HuH-7 (cell line): Measurements from ENCODE around the gene GTF2H4.

Experiments used
- DNase-seq: peaks from one replicate; pipeline ENCODE4 v3.0.0; 2011; ENCODE audit warnings: low spot score

Gene GTF2H4

DNA sequence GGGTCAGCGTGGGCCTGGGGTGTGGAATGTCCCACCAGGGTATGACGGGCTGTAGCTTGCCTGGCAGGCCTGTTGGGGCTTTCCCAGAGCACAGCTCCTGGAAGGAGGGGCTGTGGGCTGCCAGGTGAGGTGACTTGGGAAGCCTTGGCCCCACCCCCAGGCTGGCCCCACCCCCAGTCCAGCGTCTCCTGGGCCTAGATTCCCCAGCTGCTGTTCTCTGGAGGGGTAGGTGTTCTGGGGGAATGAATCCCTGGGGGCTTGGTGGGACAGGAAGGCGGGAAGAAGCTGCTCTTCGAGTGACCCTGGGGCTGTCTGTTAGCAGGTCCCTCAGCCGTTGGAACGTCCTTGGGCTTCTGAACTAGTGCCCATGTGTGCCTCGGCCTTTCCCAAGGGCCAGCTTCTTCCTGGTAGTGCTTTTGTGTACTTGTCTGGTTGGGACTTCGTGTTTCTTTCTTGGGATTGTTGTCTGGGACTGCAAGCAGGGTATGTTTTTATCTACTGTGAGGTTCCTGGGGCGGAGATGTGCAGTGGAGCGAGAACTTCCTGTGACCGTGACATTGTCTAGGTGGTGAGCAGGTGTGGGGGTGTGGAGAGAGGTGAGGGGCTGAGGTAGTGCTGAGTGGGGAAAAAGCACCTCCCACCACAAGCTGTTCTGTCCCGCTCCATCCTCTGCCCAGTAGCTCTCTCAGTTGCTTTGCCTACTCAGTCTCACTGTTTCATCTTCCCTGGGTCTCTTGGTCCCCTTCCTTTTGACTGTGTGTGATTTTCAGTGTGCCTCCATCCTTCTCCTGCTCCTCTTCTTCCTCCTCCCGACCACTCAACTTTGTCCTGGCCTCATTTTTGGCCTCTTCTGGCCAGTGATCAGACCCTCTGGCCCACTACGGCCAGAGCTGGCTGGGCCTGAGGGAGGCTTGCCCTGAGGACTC, 25.0 kb upstream of the GTF2H4 start:
- DNase-seq = no peak

DNA sequence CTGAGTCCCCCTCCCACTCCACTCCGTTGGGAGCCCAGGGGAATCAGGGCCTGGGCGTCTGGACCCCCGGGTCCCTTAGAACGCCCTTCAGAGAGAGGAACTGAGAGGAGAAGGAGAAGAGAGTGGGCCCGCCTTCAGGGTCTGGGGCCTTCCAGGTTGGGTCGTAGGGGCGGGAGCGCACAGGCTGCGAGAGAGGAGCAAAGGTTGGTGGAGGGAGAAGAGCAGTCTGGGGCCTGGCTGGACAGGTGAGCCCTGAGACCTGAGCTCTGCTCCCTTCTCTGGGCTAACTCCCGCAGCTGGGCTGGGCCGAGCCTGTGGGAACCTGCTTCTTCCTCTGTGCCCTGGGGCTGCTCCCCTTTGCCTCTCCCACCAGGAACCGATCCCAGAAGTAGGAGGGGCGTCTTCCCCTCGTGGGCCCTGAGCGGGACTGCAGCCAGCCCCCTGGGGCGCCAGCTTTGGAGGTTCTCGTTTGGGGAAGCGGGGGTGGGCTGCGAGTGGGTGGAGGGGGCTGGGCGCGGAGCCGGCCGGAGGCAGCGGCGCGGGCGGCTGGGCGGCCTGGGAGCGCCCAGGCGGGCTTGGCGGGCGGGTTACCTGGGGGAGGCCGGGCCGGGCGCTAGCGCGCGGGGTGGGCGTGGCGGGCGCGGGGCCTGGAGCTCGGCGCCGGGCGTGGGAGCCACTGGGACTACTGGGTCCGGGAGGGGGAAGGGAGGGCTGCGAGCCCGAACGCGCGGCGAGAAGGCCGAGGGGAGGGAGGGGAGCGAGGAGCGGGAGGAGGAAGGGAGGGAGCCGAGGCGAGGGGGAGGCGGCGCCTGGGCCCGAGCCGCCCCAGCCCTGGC, 24.1 kb upstream of the GTF2H4 start, which contains the start of gene DDR1:
Gene DDR1 (plus strand): TSS at position 835 of the 836 bp plus-strand sequence. CDS start 4,211 bp downstream, outside the sequence.
- peak; percentile 60 for DNase-seq

DNA sequence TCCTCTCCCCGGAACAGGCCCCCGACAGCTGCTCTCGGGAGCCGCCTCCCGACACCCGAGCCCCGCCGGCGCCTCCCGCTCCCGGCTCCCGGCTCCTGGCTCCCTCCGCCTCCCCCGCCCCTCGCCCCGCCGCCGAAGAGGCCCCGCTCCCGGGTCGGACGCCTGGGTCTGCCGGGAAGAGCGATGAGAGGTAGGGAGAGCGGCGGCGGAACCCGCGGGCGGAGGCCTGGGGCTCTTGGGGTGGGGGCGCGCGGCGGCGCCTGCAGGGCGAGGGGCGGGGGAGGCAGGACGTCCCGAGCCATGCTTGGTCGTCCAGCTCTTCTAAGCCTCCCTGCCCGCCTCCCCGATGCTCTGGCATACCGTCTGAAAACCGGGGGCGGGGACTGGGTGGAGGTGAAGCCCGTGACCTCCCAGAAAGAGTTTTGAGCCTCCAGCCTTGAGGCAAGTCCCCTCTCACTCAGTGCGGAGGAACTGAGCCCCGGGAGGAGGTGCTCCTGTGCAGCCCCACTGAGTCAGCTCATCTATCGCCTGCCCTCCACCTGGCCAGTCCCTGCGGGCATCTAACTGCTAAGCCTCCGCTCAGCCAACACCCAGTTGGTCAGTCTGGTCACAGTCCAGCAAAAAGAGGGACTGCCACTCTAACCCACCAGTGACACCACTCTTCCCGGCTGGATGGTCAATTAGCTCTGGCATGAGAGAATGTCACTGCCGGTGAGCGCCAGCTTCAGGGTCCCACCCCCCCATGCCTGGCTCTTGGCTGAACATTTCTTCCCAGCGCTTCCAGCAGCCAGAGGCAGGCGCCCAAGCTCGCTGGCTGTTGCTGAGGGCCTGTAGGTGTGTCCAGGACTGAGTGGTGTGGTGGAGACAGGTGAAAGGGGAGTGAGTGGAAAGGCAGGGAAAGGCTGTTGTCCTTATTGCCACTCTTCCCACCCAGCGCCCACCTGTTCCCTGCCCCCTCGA, 23.2 kb upstream of the GTF2H4 start:
- no peak for DNase-seq

DNA sequence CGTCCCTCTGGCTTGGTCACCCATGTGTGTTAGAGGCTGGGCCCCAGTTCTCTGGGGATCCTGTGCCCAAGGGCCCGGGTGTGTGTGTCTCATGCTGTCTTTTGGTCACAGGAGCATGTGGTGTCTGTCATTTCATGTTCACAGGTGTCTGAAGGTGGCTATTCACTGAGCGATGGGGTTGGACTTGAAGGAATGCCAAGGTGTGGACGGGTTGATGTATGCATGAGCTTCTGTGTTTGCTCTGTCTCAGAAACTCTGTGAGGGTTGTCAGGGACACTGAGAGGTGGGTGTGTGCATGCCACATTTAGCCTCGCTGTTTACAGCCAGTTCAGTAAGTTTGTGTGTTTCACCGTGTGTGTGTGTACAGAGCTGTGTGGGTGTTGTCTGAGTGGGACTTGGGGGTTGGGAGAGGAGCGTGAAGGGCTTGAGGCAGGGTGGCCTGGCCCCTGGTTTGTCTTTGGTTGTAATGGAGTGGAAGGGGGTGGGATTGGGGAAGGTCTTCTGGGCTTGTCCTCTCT, 22.5 kb upstream of the GTF2H4 start:
- DNase-seq = no peak

DNA sequence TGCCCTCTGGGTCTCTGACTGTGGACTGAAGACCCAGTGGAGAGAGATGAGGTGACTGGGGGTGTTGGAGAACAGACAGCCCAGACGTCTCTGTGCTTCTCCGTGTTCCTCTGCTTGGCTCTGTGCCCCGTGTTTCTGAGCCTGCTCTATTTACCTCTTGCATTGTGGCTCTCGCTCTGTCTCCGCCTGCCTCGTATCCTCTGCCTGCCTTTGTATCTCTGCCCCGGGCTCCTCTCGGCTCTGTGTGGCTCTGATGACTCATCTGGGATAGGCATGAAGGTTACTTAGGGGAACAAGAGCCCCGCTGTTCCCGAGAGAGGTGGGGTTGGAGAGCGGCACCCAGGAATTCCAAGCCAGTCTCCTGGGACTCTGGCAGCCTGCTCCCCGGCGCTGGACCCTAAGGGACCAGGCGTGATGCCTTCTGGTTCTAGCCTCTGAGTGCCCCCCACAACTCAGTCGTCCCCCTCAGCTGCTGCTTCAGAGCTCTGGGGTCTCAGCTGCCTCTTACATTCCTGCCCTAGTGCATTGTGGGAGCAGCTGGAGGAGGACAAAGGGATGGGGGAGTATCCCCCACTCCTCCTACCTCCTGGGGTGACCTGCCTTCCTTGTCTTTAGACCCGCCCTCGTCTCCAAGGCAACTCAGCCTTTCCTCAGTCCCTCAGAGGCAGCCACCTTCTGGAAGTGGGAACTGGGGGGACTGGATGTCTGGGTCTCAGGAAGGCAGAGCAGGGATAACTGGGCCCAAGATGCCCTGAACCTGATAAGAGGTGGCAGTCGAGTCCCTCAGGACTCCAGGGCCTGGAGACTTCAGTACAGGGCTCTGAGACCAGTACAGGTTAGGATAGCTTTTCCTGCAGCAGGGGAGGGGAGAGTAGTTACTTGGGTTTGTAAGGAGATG, 21.8 kb upstream of the GTF2H4 start:
- DNase-seq = no peak

DNA sequence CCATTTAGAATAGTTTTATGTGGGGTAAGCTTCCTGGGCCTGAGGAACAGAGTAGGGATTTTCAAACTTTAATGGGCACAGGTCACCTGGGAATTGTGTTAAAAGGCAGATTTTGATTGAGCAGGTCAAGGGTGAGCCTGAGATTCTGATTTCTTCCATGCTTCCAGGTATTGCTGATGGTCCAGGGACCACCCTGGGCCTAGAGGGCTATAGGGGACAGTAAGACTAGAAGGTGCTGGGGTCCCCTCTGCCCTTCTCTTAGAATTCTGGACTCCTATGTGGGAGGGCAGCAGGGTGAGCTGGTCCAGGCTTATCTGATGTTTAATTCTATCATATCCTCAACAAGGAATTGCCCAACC, 21.1 kb upstream of the GTF2H4 start:
- DNase-seq = no peak

DNA sequence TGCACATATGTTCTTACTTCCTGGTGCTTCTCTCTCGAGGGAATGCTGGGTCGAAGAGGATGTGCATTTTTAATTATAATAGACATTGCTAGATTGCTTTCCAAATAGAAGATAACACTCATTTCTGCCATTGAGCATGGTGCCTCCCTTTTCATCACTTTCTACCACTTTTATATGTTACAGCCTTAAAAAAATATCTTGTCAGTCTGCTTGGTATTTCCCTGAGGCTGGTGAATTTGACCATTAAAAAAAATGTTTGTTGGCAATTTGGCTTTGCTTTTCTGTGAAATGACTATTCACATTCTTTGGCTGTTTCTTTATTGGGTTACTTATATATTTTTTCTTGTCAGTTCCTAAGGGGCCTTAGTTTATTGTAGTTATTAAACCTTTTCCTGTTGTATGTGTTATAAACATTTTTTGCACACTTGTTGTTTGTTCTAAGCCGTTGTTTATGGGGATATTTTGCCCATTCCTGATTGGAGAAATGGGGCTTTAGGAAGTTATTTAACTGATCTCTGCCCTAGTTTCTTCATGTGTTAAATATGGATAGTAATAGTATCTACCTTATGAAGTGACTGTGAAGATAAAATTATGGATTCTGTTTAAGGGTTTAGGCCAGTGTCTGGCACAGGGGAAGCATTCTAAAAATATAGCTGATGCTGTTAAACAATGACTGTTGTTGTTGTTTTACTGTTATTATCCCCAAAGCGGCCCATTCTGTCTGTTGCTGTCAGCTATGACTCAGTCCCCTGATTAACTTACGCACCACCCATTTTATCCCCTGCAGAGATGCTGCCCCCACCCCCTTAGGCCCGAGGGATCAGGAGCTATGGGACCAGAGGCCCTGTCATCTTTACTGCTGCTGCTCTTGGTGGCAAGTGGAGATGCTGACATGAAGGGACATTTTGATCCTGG, 19.8 kb upstream of the GTF2H4 start:
- no peak for DNase-seq

DNA sequence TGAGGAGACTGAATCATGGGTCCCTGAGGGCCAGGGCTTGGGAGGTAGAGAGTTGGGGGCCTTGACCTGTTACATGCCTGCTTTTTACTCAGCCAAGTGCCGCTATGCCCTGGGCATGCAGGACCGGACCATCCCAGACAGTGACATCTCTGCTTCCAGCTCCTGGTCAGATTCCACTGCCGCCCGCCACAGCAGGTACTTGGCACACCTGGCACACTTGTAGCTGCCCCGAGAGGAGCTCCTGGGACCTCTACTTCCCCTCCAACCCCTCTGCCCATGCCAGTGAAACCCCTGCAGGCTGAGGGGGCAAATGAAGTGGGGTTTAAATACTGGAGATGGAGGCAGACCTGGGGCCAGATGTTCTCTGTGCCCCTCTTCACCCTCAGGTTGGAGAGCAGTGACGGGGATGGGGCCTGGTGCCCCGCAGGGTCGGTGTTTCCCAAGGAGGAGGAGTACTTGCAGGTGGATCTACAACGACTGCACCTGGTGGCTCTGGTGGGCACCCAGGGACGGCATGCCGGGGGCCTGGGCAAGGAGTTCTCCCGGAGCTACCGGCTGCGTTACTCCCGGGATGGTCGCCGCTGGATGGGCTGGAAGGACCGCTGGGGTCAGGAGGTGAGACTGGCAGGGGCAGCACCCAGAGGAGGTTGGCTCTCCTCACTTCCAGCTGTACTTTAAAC, 19.1 kb upstream of the GTF2H4 start:
- no peak for DNase-seq

DNA sequence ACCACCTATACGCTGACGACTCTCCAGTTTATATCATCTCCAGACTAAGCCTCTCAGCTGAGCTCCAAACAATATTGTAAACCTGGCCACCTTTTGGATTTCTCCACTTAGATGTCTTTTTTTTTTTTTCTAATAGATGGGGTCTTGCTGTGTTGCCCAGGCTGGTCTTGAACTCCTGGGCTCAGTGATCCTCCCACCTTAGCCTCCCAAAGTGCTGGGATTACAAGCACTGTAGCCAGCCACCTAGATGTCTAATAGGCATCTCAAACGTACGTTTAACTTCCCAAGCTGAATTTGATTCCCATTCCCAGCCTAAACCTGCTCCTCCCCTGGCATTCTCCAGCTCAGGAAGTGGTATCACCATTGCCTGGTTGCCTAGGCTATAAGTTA, 18.5 kb upstream of the GTF2H4 start:
- DNase-seq = no peak

DNA sequence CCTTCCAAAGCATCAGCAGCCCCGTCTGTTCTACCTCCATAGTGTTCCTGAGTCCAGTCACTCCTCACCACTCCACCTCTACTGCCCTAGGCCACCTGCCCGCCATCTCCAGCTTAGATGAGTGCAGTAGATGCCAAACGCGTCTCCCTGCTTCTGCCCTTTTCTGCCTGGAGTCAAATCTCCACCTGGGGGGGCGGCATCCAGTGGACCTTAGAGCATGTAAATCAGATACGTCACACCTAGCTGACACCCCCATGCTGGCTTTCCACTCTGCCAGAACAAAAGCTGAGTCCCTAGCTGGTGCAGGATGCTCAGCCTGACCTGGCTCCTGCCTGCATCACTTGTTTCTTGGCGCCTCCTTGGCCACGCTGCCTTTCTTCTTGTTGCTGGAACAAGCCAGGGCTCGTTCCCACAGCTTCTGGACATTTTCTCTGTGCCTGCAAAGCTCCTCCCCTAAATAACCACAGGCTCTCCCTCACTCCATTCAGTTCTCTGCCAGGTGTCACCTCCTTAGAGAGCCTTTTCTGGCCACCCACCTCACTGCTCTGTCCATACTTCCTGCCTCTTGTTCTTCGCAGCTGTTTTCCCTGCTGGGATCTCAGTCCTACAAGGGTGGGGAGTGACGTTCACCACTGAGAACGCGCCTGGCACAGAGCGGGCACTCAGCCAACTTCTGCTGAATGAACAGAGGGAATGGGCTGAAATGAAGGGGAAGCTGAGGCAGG, 17.9 kb upstream of the GTF2H4 start:
- DNase-seq = no peak

DNA sequence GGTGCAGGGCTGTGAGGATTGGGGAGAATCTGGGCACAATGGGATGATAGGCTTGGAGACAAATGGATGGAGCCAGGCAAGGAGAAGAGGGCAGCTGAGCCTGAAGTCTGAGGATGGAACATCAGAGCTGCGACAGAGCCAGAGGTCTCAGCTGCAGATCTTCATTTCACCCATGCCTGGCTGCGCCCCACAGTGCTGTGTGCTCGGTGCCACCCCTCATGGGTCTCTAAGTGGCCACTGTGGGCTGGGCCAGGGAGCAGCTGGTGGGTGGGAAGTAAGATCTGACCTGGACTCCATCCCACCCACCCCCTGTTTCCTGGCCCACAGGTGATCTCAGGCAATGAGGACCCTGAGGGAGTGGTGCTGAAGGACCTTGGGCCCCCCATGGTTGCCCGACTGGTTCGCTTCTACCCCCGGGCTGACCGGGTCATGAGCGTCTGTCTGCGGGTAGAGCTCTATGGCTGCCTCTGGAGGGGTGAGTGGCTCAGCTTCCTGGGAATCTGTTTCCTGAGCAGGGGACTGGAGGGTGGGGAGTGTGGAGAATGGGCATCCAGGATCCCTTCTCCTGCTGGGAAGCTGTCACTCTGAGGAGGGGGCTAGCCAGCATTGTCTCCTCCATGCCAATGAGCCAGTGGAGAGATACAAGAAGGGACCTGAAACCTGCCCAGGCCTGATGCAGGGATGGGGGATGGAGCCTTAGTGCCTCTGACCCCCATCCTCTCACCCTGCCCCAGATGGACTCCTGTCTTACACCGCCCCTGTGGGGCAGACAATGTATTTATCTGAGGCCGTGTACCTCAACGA, 17.2 kb upstream of the GTF2H4 start:
- no peak for DNase-seq

DNA sequence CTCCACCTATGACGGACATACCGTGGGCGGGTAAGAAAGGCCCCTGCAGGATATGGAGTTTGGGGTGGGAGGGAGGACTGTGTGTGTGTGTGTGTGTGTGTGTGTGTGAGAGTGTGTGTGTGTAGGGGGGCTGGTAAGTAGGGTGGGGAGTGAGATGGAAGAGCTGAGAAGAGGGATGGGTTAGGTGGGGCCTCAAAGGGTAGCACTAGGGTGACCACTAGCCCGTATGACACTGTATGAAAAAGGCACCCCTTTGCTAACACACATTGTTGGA, 16.6 kb upstream of the GTF2H4 start:
- no peak for DNase-seq

DNA sequence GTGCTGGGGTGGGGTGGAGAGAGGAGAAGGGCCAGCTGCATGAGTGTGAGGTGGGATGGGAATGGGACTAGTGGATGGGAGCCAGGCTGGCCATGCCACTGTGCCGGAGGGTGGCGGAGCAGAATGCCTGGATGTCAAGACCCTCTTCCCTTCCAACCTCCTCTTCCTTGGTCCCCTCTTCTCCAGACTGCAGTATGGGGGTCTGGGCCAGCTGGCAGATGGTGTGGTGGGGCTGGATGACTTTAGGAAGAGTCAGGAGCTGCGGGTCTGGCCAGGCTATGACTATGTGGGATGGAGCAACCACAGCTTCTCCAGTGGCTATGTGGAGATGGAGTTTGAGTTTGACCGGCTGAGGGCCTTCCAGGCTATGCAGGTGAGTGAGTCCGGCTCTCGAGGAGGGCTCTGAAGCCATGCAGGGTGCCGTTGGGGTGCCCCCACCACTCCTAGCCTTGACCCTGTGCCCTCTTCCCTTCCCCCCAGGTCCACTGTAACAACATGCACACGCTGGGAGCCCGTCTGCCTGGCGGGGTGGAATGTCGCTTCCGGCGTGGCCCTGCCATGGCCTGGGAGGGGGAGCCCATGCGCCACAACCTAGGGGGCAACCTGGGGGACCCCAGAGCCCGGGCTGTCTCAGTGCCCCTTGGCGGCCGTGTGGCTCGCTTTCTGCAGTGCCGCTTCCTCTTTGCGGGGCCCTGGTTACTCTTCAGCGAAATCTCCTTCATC, 16.0 kb upstream of the GTF2H4 start:
- DNase-seq = no peak

DNA sequence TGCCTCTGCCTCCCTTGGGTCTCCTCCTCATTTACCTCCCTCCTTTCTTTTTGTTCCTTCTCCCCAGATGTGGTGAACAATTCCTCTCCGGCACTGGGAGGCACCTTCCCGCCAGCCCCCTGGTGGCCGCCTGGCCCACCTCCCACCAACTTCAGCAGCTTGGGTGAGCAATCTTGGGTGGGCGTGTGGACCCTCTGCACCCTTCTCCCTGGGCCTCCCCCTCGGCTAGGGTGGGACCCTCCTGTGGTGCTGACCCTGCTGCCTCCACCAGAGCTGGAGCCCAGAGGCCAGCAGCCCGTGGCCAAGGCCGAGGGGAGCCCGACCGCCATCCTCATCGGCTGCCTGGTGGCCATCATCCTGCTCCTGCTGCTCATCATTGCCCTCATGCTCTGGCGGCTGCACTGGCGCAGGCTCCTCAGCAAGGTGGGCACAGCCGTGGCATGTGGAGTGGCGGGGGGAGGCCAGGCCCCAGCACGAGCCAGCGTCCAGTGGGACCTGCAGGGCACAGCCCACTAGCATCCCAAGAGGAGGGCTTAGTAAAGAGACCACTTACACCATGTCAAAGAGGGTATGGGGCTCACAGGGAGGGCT, 14.9 kb upstream of the GTF2H4 start:
- no peak for DNase-seq

DNA sequence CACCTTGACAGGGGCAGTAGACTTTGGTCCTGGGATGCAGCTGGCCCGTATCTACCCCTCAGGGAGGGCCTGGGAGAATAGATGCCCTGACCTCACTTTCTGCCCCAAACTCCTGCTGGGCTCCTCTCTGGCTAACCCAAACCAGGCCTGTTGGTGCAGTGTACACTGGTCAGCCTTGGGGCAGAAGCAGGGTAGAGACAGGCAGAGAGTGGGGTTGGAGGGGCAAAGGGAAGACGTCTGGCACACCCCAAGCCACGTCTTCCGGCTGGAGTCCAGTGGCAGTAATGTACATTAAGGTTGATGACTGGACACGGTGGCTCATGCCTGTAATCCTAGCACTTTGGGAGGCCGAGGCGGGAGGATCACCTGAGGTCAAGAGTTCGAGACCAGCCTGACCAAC, 14.3 kb upstream of the GTF2H4 start:
- no peak for DNase-seq

DNA sequence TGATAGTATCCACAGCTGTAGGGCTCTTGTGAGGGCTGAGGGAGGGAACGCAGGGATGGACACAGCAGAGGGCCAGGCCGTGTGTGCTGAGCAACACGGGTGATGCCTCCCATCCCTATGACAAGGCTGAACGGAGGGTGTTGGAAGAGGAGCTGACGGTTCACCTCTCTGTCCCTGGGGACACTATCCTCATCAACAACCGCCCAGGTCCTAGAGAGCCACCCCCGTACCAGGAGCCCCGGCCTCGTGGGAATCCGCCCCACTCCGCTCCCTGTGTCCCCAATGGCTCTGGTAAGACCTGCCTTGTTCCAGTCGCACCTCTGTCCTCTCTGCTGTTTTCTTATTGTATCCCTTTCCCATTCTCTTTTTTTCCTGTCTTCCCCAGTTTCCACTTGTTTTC, 13.6 kb upstream of the GTF2H4 start:
- no peak for DNase-seq

DNA sequence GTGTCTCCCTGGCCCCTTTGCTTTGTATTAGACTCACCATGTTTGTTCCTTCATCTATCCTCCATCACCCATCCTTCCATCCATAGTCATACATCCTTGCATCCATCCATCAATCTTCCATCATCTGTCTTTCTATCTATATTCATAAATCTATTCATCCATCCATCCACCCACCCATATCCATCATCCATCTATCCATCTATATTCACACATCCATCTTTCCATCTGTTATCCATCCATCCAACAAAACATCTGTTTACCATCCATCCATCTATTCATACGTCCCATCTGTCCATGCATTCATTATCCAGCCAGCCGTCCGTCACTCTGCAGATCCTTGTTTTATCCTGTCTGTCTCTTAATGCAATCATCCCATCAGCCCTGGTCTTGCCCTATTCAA, 13.1 kb upstream of the GTF2H4 start:
- no peak for DNase-seq
